Spinal cord (tissue), 10 donors: ENCODE results near the gene UST. TPM values are rescaled to one million over a fixed set of nuclear protein-coding genes. Genes with fewer than 3 reads are reported as not detected.
"Not testable (repeated sequence)": the region's sequence is repeated elsewhere in the genome, so short reads cannot be mapped to it uniquely, and the experiment has no call there.

Experiments
- DNase-seq, 6 donors: peaks; one replicate each; pipeline versions ENCODE4 v3.0.0 to v3.0.0-alpha.2; 2013 to 2015; ENCODE audit warnings: low spot score in 6 of 6, low read depth in 4 of 6
- H3K27ac ChIP-seq: one replicate; pipeline ENCODE4 v1.5.1; 2013; ENCODE audit warnings: low read depth, low read length, control low read depth
- H3K27me3 ChIP-seq: one replicate; pipeline ENCODE4 v1.6.1; 2013; ENCODE audit warnings: low read length; ENCODE audit not compliant: control insufficient read depth, insufficient read depth
- H3K36me3 ChIP-seq: one replicate; pipeline ENCODE4 v1.6.1; 2013; ENCODE audit warnings: low read length; ENCODE audit not compliant: control insufficient read depth, insufficient read depth
- H3K4me1 ChIP-seq: one replicate; pipeline ENCODE4 v1.6.1; 2013; ENCODE audit warnings: low read length; ENCODE audit not compliant: control insufficient read depth, insufficient read depth
- H3K4me3 ChIP-seq: one replicate; pipeline ENCODE4 v1.5.1; 2013; ENCODE audit warnings: low read depth, low read length, control low read depth
- H3K9me3 ChIP-seq: one replicate; pipeline ENCODE4 v1.6.1; 2013; ENCODE audit warnings: low read length; ENCODE audit not compliant: control insufficient read depth, insufficient read depth
- WGBS: methylation state at CpG from one replicate; pipeline ENCODE4 v1.1.5; 2013; ENCODE audit warnings: missing lambda C conversion rate; ENCODE audit not compliant: insufficient coverage; 5-methylcytosine and 5-hydroxymethylcytosine counted together
- polyA plus RNA-seq, 2 donors: library from polyadenylated mRNA; unstranded; fragments of 120-200 nt; gene quantifications; one replicate each; pipeline ENCODE4 v1.2.1, GENCODE V29; 2013; ENCODE audit not compliant: insufficient read length in 2 of 2
- total RNA-seq, 2 donors: library from RNA; depleted of rRNA in 1 of 2; stranded (reverse); fragments of 120-200 nt in 1 of 2; fragments of >200 nt in 1 of 2; gene quantifications; one replicate each; pipeline versions ENCODE4 v1.2.3 to v1.2.4, GENCODE V29; 2013 to 2014
- donor health status: healthy.

UST gene
- total and polyA plus RNA-seq, 4 donors: 21.5 to 28.9 (median 23.5) TPM

DNA sequence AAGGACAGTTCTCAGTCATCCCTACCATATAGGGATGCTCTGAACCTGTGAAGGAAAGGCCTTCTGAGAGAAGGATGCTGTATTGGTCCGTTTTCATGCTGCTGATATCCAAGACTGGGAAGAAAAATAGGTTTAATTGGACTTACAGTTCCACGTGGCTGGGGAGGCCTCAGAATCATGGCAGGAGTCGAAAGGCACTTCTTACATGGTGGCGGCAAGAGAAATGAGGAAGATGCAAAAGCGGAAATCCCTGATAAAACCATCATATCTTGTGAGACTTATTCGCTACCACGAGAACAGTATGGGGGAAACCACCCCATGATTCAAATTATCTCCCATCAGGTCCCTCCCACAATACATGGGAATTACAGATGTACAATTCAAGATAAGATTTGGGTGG lies 209.3 kb downstream of the UST start:
- 90% methylated on average over 2 of the region's 7 CpGs for WGBS
- not testable (repeated sequence) for H3K4me1 ChIP-seq, H3K4me3 ChIP-seq, DNase-seq, H3K27ac ChIP-seq, H3K9me3 ChIP-seq, H3K36me3 ChIP-seq, H3K27me3 ChIP-seq

DNA sequence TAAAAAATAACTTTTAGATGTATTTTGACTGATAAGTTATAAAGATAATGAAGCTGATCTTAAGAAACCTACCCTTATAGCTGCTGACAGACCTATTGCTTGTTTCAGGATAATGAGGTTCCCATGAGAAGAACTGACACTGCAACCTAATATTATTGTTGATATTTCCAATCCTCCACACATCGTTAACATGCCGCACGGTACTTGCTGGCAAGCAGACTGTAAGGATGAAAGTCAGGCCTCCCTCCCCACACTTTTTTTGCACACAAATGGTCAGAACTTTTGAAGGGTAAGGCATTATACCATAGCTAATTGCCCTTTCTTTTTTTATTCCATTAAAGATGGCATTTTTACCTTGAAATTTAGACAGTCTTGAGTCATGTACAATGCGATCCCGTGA lies 210.9 kb downstream of the UST start:
- no peaks in the 10 kb centered on the region for H3K9me3 ChIP-seq
- H3K4me1 ChIP-seq: peaks cover 5% of the 10 kb centered on the region
- H3K27me3 ChIP-seq: no peaks in the 10 kb centered on the region
- no peaks in the 10 kb centered on the region for H3K36me3 ChIP-seq
- H3K4me3 ChIP-seq: no peak overlapping the region
- DNase-seq: no peak
- no peak overlapping the region for H3K27ac ChIP-seq
- WGBS: 100% methylated on average over 2 of the region's 5 CpGs

GRCh38 chr6:148959008-148959407 lies 212.2 kb downstream of the UST start:
- 31% methylated on average over 1 of the region's 3 CpGs for WGBS

GRCh38 chr6:148959501-148959900 lies 212.7 kb downstream of the UST start:
- 45% methylated on average over 4 of the region's 4 CpGs for WGBS
- peaks cover 5% of the 10 kb centered on the region for H3K4me1 ChIP-seq
- DNase-seq: no peak
- H3K27ac ChIP-seq: no peak overlapping the region
- H3K9me3 ChIP-seq: no peaks in the 10 kb centered on the region
- H3K36me3 ChIP-seq: peaks cover 2% of the 10 kb centered on the region
- no peaks in the 10 kb centered on the region for H3K27me3 ChIP-seq
- H3K4me3 ChIP-seq: no peak overlapping the region

More at GRCh38 chr6:148959008-148959407, 212.2 kb downstream of the UST start:
- Histone ChIP-seq H3K4me1 (peaks cover 5% of the 10 kb centered on the region), H3K9me3 (no peaks in the 10 kb centered on the region), H3K27me3 (no peaks in the 10 kb centered on the region), H3K36me3 (no peaks in the 10 kb centered on the region), H3K27ac (no peak overlapping the region), H3K4me3 (no peak overlapping the region)
- peak in 2 of 6 donors; percentile 37 to 71 for DNase-seq

DNA sequence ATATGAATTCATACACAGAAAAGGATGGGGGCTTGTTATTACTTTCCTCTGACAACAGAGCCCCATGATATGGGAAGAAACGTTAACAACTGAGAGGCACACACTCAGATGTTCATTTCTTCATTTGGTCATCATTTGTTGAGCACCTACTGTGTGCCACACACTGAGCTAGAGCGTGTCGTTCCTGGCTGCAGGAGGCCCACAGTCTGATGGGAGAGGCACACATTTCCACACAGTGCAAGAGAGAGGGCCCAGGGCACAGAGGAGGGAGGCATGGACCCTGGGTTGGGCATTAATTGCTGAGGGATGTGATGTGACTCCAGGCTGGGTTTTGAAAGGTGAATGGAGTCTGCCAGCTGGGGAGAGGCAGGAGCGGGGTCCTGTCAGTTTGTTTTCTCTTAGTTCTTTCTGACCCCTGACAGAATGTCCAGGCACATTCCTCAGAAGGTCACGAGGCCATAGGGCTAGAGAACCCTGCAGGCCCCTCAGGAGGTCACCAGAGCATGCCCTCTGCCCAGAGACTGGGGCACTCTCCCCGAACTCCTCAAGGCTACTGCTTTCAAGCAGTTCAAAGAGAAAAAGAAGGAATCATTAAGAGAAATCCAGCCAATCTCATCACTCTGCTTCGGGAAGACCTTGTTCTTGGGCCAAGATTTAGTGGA lies 216.2 kb downstream of the UST start:
- 83% methylated on average over 6 of the region's 7 CpGs for WGBS
- Histone ChIP-seq H3K27ac (no peak overlapping the region), H3K4me1 (peaks cover 25% of the 10 kb centered on the region), H3K27me3 (no peaks in the 10 kb centered on the region), H3K9me3 (no peaks in the 10 kb centered on the region), H3K4me3 (no peak overlapping the region), H3K36me3 (peaks cover 3% of the 10 kb centered on the region)
- DNase-seq: no peak

- WGBS: 92% methylated on average over 4 of the region's 5 CpGs
- no peak for DNase-seq
- no peak overlapping the region for H3K27ac ChIP-seq
These were observed 216.9 kb downstream of the UST start for GRCh38 chr6:148963738-148964137.

GRCh38 chr6:148964467-148964866 lies 217.6 kb downstream of the UST start:
- Histone ChIP-seq H3K27me3 (no peaks in the 10 kb centered on the region), H3K4me1 (peaks cover 29% of the 10 kb centered on the region), H3K36me3 (peaks cover 3% of the 10 kb centered on the region), H3K4me3 (no peak overlapping the region), H3K9me3 (no peaks in the 10 kb centered on the region), H3K27ac (no peak overlapping the region)
- 100% methylated on average over 10 of the region's 13 CpGs for WGBS
- no peak for DNase-seq

More at GRCh38 chr6:148963738-148964137, 216.9 kb downstream of the UST start:
- Histone ChIP-seq H3K4me3 (no peak overlapping the region), H3K36me3 (peaks cover 3% of the 10 kb centered on the region), H3K9me3 (no peaks in the 10 kb centered on the region), H3K27me3 (no peaks in the 10 kb centered on the region), H3K4me1 (peaks cover 29% of the 10 kb centered on the region)

DNA sequence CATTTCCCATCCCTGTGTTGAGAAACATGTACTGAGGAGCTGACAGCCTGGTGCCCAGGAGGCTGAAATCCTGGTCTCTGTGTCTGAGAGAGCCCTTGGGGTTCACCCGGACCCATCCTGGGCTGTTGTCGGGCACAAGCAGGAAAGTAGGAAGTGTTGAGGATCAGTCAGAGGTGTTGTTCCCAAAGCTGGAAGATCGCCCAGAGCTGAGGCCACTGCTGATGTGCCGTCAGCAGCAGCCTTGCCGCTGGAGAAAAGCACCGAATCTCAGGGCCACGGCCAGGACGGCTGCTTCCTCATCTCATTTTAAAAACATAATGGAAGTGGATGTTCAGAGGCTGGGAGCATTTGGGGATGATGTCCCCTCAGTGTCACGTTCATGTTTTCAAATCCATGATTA lies 218.5 kb downstream of the UST start:
- Histone ChIP-seq H3K27ac (no peak overlapping the region), H3K4me3 (no peak overlapping the region), H3K4me1 (peaks cover 33% of the 10 kb centered on the region), H3K36me3 (peaks cover 3% of the 10 kb centered on the region), H3K9me3 (no peaks in the 10 kb centered on the region), H3K27me3 (no peaks in the 10 kb centered on the region)
- WGBS: 69% methylated on average over 5 of the region's 9 CpGs
- DNase-seq: no peak

DNA sequence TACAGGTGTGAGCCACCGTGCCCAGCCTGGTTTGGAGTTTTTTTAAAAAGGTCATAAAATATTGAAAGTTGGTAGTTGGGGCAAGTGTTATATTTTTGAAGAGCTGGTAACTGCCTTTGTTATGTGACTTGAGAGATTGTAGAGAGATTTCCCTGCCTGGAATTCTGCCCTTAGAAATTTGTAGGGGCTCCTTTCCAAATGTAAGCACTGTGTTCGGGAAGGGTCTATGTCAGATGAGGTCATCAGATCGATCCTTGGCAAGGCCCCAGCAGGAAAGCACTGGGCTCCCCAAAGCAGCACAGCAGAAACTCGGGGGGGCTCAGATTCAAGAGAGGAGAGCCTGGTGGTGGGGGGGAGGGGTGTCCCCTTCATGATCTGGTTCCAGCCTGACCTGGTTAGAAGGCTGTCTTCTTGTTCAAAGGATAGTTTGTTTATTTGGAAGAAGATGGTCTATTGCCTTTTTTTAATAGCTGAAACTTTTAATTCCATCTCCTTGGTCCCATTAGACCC lies 220.2 kb downstream of the UST start:
- 32% methylated on average over 4 of the region's 4 CpGs for WGBS
- Histone ChIP-seq H3K27me3 (no peaks in the 10 kb centered on the region), H3K27ac (peak overlapping the region; percentile 82), H3K4me3 (no peak overlapping the region), H3K4me1 (peaks cover 37% of the 10 kb centered on the region), H3K9me3 (no peaks in the 10 kb centered on the region), H3K36me3 (peaks cover 3% of the 10 kb centered on the region)
- DNase-seq: peak in 2 of 6 donors; percentile 66 to 79

DNA sequence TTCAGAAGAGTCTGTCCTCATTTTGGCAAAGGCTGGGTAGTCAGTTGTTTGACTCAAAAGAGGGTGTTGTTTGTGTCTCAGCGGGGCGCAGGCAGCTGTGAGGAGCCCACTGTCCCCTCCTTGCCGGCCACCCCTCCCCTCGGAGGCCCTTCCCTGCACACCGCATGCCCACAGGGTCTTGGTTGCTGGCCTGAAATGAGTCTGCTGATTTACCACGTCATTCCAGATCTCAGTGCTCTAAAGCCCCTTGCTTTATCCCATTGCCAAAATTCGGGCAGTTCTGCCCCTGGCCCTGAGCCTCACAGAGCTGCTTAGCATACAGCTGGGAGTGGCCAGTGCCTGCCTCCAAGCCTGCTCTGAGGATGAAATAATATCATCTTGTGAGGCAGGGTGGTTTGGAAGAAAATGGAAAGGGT lies 220.7 kb downstream of the UST start:
- WGBS: 23% methylated on average over 7 of the region's 7 CpGs
- no peak overlapping the region for H3K4me3 ChIP-seq

More for the DNA sequence above, 220.7 kb downstream of the UST start:
- H3K9me3 ChIP-seq: no peaks in the 10 kb centered on the region
- peaks cover 2% of the 10 kb centered on the region for H3K27me3 ChIP-seq
- H3K4me1 ChIP-seq: peaks cover 41% of the 10 kb centered on the region
- H3K27ac ChIP-seq: peak overlapping the region; percentile 82
- DNase-seq: peak in 5 of 6 donors; percentile 58 to 90 (median 64)
- peaks cover 3% of the 10 kb centered on the region for H3K36me3 ChIP-seq
